H1 (cell line): ENCODE results near the gene CASR. TPM values are rescaled to one million over a fixed set of nuclear protein-coding genes. Genes with fewer than 3 reads are reported as not detected.

Source experiments
- GTF2F1 ChIP-seq: IDR thresholded peaks from 2 replicates; pipeline ENCODE4 v1.6.1; 2012; ENCODE audit warnings: low read depth, low read length, improper control_type of control experiment, borderline replicate concordance
- JUND ChIP-seq: IDR thresholded peaks from 2 replicates; pipeline ENCODE4 v1.6.1; 2011; ENCODE audit warnings: mild to moderate bottlenecking, improper control_type of control experiment, low read length
- SAP30 ChIP-seq: fragments of 300-600 bp; sonication (generic); IDR thresholded peaks from 2 replicates; pipeline ENCODE4 v1.7.1; 2012; ENCODE audit warnings: low read length, moderate library complexity, mild to moderate bottlenecking, inconsistent platforms; ENCODE audit not compliant: insufficient read depth, insufficient replicate concordance
- polyA plus RNA-seq, 7 experiments: library from polyadenylated mRNA; depleted of rRNA in 3 of 7; stranded (reverse) in 5 of 7; unstranded in 2 of 7; fragments of >200 nt in 5 of 7; fragments of 200-250 nt in 2 of 7; gene quantifications; 1 replicate in 5 of 7; 2 replicates in 1 of 7; 4 replicates in 1 of 7; pipeline versions ENCODE4 v1.2.1 to v1.2.3, GENCODE V29; 2011 to 2013; ENCODE audit warnings: missing spikeins in 2 of 7, mixed read lengths in 2 of 7
- total RNA-seq: library from RNA; stranded (reverse); fragmentation: NEBNext Ultra II Directional; extraction: Animal tissue kit (Norgen Biotek cat#: 25700); gene quantifications from 2 replicates; pipeline ENCODE4 v1.2.1, GENCODE V29; 2021

CASR gene
- total and polyA plus RNA-seq, 2 of the 8 experiments (the other 6 are each of a cell fraction or from before 2014, with no cell fraction given): 0.36 to 0.58 TPM

GRCh38 chr3:122312826-122313225 lies 129.4 kb downstream of the CASR start (continued):
- TF ChIP-seq SAP30: no peak
- no peak for TF ChIP-seq GTF2F1
- TF ChIP-seq JUND: no peak
- TF ChIP-seq, all 59 proteins: peak for 0
